Keratinocyte (primary cell): ENCODE data around the gene TGOLN2.
"Not testable (repeated sequence)": the region's sequence is repeated elsewhere in the genome, so short reads cannot be mapped to it uniquely, and the experiment has no call there.

Source experiments
- CTCF ChIP-seq, 3 experiments: IDR thresholded peaks in 1 of 3; conservative IDR thresholded peaks in 1 of 3; optimal IDR thresholded peaks in 1 of 3; 2 replicates in 2 of 3; 3 replicates in 1 of 3; pipeline versions ENCODE3 to v1.5.1; 2011; ENCODE audit warnings: low read length in 3 of 3, mild to moderate bottlenecking in 3 of 3, moderate library complexity in 2 of 3, control low read depth in 1 of 3, inconsistent platforms in 1 of 3; ENCODE audit not compliant: insufficient read depth in 2 of 3; ENCODE audit errors: extremely low read depth in 1 of 3
- EZH2 ChIP-seq: IDR thresholded peaks from one replicate; pipeline ENCODE4 v1.6.1; 2012; ENCODE audit warnings: inconsistent platforms, mild to moderate bottlenecking, low read length, moderate library complexity

DNA sequence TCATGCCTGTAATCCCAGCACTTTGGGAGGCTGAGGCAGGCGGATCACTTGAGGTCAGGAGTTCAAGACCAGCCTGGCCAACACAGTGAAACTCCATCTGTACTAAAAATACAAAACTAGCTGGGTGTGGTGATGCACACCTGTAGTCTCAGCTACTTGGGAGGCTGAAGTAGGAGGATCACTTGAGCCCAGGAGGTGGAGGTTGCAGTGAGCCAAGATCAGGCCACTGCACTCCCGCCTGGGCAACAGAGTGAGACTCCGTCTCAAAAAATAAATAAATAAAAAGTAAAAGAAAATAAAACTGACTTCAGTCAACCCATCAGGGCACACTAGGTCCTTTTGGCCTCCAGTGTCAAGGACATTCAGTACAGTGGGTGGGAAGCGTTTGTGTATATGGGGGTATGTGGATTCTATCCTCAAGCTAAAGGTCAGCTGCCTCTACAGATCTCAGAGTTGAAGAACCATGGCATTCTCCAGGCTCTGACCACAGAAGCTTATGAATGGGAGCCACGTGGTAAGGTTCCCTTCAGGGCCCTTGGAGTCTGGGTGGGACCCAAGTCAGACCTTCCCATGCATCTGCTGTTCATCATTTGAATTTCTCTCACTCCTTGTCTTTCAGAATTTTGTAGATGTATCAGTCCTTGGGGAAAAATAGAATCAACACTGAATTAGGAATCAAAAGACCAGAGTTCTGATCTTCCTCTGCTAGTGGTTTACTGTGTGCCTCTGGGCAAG lies 35.0 kb upstream of the TGOLN2 start:
- TF ChIP-seq CTCF (optimal IDR thresholded peaks at IDR 0.05 in 1 of 3, IDR thresholded peaks at IDR 0.05 in 1 of 3, conservative IDR thresholded peaks at IDR 0.05 in 1 of 3; ENCODE audit: extremely low read depth in 1 of 3, insufficient read depth in 2 of 3, low read length in 3 of 3); EZH2: not testable (repeated sequence)
